T-helper 1 cell treated with Interleukin-12 subunit alpha and Interleukin-12 subunit beta and Interleukin-4 antibody, amounts not matched to agents 30 μg/mL and 1 μg/mL, for 36 hours (primary cell): Measurements from ENCODE around the gene ITFG1.
"Not testable (repeated sequence)": the region's sequence is repeated elsewhere in the genome, so short reads cannot be mapped to it uniquely, and the experiment has no call there.

Experiments used
- H3K27ac Mint-ChIP-seq: one replicate; pipeline ENCODE4 v1.8.0; 2021; ENCODE audit warnings: mild to moderate bottlenecking, mixed read lengths
- H3K27me3 Mint-ChIP-seq: one replicate; pipeline ENCODE4 v1.8.0; 2021; ENCODE audit warnings: low read depth, mixed read lengths
- H3K36me3 Mint-ChIP-seq: one replicate; pipeline ENCODE4 v1.8.0; 2021; ENCODE audit warnings: low read depth, mixed read lengths
- H3K4me1 Mint-ChIP-seq: one replicate; pipeline ENCODE4 v1.8.0; 2021; ENCODE audit warnings: low read depth, mixed read lengths
- H3K4me3 Mint-ChIP-seq: one replicate; pipeline ENCODE4 v1.8.0; 2021; ENCODE audit warnings: mild to moderate bottlenecking, moderate library complexity, mixed read lengths
- H3K9me3 Mint-ChIP-seq: one replicate; pipeline ENCODE4 v1.8.0; 2021; ENCODE audit warnings: mixed read lengths

Gene ITFG1

GRCh38 chr16:47140686-47141085 is 320.2 kb downstream of the ITFG1 start:
- H3K4me1 Mint-ChIP-seq: peaks cover 30% of the 10 kb centered on the region
- H3K27me3 Mint-ChIP-seq: peaks cover 24% of the 10 kb centered on the region
- H3K27ac Mint-ChIP-seq: no peak overlapping the region
- no peaks in the 10 kb centered on the region for H3K9me3 Mint-ChIP-seq
- H3K36me3 Mint-ChIP-seq: no peaks in the 10 kb centered on the region
- no peak overlapping the region for H3K4me3 Mint-ChIP-seq

- H3K36me3 Mint-ChIP-seq: no peaks in the 10 kb centered on the region
- H3K4me3 Mint-ChIP-seq: no peak overlapping the region
- H3K4me1 Mint-ChIP-seq: peaks cover 30% of the 10 kb centered on the region
- H3K27me3 Mint-ChIP-seq: peaks cover 14% of the 10 kb centered on the region
- no peaks in the 10 kb centered on the region for H3K9me3 Mint-ChIP-seq
- no peak overlapping the region for H3K27ac Mint-ChIP-seq
Measured at GRCh38 chr16:47139561-47140185, 321.2 kb downstream of the ITFG1 start.

GRCh38 chr16:47137925-47138324 is 322.9 kb downstream of the ITFG1 start:
- not testable (repeated sequence) for H3K27me3 Mint-ChIP-seq, H3K4me3 Mint-ChIP-seq, H3K27ac Mint-ChIP-seq, H3K36me3 Mint-ChIP-seq, H3K9me3 Mint-ChIP-seq
- H3K4me1 Mint-ChIP-seq: peaks cover 30% of the 10 kb centered on the region

- Mint-ChIP-seq H3K9me3 (no peaks in the 10 kb centered on the region), H3K4me3 (no peak overlapping the region), H3K4me1 (peaks cover 20% of the 10 kb centered on the region), H3K27me3 (no peaks in the 10 kb centered on the region), H3K27ac (peak overlapping the region; percentile 28), H3K36me3 (peaks cover 2% of the 10 kb centered on the region)
Measured at GRCh38 chr16:47136099-47136842, 324.6 kb downstream of the ITFG1 start.

GRCh38 chr16:47134550-47134949 is 326.3 kb downstream of the ITFG1 start:
- H3K36me3 Mint-ChIP-seq: peaks cover 2% of the 10 kb centered on the region
- H3K4me3 Mint-ChIP-seq: no peak overlapping the region
- peaks cover 21% of the 10 kb centered on the region for H3K4me1 Mint-ChIP-seq
- H3K27me3 Mint-ChIP-seq: no peaks in the 10 kb centered on the region
- H3K27ac Mint-ChIP-seq: no peak overlapping the region
- H3K9me3 Mint-ChIP-seq: no peaks in the 10 kb centered on the region

GRCh38 chr16:47132308-47132707 is 328.6 kb downstream of the ITFG1 start:
- Mint-ChIP-seq H3K27ac (no peak overlapping the region), H3K36me3 (peaks cover 6% of the 10 kb centered on the region), H3K4me1 (peaks cover 7% of the 10 kb centered on the region), H3K9me3 (no peaks in the 10 kb centered on the region), H3K4me3 (no peak overlapping the region), H3K27me3 (no peaks in the 10 kb centered on the region)

- no peak overlapping the region for H3K27ac Mint-ChIP-seq
- H3K36me3 Mint-ChIP-seq: peaks cover 6% of the 10 kb centered on the region
- H3K4me1 Mint-ChIP-seq: peaks cover 7% of the 10 kb centered on the region
- H3K4me3 Mint-ChIP-seq: no peak overlapping the region
- H3K27me3 Mint-ChIP-seq: no peaks in the 10 kb centered on the region
- H3K9me3 Mint-ChIP-seq: no peaks in the 10 kb centered on the region
Measured at GRCh38 chr16:47129755-47130435, 331.0 kb downstream of the ITFG1 start.

GRCh38 chr16:47127541-47127940 is 333.3 kb downstream of the ITFG1 start:
- Mint-ChIP-seq H3K36me3 (peaks cover 3% of the 10 kb centered on the region), H3K27me3 (no peaks in the 10 kb centered on the region), H3K4me1 (peaks cover 7% of the 10 kb centered on the region), H3K4me3 (no peak overlapping the region), H3K9me3 (no peaks in the 10 kb centered on the region), H3K27ac (no peak overlapping the region)

GRCh38 chr16:47125757-47126156 is 335.1 kb downstream of the ITFG1 start:
- Mint-ChIP-seq H3K36me3 (peaks cover 7% of the 10 kb centered on the region), H3K4me3 (no peak overlapping the region), H3K27ac (no peak overlapping the region), H3K9me3 (no peaks in the 10 kb centered on the region), H3K4me1 (peaks cover 5% of the 10 kb centered on the region), H3K27me3 (no peaks in the 10 kb centered on the region)

GRCh38 chr16:47113130-47113529 is 347.7 kb downstream of the ITFG1 start:
- no peaks in the 10 kb centered on the region for H3K27me3 Mint-ChIP-seq
- H3K9me3 Mint-ChIP-seq: no peaks in the 10 kb centered on the region
- no peaks in the 10 kb centered on the region for H3K36me3 Mint-ChIP-seq
- peaks cover 15% of the 10 kb centered on the region for H3K4me1 Mint-ChIP-seq
- H3K27ac Mint-ChIP-seq: no peak overlapping the region
- no peak overlapping the region for H3K4me3 Mint-ChIP-seq

- no peaks in the 10 kb centered on the region for H3K9me3 Mint-ChIP-seq
Measured at GRCh38 chr16:47110939-47111338, 349.9 kb downstream of the ITFG1 start.

GRCh38 chr16:47109361-47109760 is 351.5 kb downstream of the ITFG1 start:
- Mint-ChIP-seq H3K9me3 (no peaks in the 10 kb centered on the region), H3K4me3 (no peak overlapping the region), H3K27me3 (no peaks in the 10 kb centered on the region), H3K36me3 (peaks cover 6% of the 10 kb centered on the region), H3K4me1 (peaks cover 9% of the 10 kb centered on the region), H3K27ac (no peak overlapping the region)

More at GRCh38 chr16:47110939-47111338, 349.9 kb downstream of the ITFG1 start:
- peaks cover 2% of the 10 kb centered on the region for H3K36me3 Mint-ChIP-seq
- H3K4me3 Mint-ChIP-seq: no peak overlapping the region
- no peak overlapping the region for H3K27ac Mint-ChIP-seq
- H3K4me1 Mint-ChIP-seq: peaks cover 15% of the 10 kb centered on the region
- no peaks in the 10 kb centered on the region for H3K27me3 Mint-ChIP-seq
